ENCODE data around the gene TJP1. TPM values are rescaled to one million over a fixed set of nuclear protein-coding genes. Genes with fewer than 3 reads are reported as not detected.

Gene TJP1
- total and polyA plus RNA-seq, 9 of the 15 experiments (the other 6 are each of a cell fraction or from before 2014, with no cell fraction given) = 9.1 to 39.3 (median 28.0) TPM

DNA sequence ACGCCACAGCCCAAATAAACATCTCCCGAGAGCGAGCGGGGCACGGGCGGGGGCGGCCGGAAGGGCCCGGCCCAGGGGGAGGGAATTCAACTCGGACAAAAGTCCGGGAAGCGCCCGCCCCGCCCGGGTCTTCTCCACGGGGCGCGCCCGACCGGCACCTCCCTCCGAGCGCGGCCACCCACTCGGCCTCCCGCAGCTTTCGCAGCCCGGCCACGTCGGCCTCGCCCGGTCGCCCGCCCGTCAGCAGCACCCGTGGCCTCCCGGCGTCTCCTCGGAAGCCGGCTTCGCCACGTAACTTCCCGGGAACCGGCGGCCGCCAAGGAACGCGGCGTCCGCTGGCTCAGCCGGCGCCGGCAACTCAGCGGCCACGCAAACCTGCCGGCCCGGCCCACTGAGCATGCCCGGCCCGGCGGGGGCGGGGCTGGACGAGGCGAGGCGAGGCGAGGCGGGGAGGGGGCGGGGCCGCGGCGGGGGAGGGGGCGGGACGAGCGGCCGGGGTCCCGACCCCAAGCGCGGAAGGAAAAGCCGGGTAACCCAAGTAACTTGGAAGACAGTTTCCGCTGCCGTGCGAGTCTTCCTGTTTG is at the start of gene TJP1 (continued):
- TF ChIP-seq, protein P1, sequence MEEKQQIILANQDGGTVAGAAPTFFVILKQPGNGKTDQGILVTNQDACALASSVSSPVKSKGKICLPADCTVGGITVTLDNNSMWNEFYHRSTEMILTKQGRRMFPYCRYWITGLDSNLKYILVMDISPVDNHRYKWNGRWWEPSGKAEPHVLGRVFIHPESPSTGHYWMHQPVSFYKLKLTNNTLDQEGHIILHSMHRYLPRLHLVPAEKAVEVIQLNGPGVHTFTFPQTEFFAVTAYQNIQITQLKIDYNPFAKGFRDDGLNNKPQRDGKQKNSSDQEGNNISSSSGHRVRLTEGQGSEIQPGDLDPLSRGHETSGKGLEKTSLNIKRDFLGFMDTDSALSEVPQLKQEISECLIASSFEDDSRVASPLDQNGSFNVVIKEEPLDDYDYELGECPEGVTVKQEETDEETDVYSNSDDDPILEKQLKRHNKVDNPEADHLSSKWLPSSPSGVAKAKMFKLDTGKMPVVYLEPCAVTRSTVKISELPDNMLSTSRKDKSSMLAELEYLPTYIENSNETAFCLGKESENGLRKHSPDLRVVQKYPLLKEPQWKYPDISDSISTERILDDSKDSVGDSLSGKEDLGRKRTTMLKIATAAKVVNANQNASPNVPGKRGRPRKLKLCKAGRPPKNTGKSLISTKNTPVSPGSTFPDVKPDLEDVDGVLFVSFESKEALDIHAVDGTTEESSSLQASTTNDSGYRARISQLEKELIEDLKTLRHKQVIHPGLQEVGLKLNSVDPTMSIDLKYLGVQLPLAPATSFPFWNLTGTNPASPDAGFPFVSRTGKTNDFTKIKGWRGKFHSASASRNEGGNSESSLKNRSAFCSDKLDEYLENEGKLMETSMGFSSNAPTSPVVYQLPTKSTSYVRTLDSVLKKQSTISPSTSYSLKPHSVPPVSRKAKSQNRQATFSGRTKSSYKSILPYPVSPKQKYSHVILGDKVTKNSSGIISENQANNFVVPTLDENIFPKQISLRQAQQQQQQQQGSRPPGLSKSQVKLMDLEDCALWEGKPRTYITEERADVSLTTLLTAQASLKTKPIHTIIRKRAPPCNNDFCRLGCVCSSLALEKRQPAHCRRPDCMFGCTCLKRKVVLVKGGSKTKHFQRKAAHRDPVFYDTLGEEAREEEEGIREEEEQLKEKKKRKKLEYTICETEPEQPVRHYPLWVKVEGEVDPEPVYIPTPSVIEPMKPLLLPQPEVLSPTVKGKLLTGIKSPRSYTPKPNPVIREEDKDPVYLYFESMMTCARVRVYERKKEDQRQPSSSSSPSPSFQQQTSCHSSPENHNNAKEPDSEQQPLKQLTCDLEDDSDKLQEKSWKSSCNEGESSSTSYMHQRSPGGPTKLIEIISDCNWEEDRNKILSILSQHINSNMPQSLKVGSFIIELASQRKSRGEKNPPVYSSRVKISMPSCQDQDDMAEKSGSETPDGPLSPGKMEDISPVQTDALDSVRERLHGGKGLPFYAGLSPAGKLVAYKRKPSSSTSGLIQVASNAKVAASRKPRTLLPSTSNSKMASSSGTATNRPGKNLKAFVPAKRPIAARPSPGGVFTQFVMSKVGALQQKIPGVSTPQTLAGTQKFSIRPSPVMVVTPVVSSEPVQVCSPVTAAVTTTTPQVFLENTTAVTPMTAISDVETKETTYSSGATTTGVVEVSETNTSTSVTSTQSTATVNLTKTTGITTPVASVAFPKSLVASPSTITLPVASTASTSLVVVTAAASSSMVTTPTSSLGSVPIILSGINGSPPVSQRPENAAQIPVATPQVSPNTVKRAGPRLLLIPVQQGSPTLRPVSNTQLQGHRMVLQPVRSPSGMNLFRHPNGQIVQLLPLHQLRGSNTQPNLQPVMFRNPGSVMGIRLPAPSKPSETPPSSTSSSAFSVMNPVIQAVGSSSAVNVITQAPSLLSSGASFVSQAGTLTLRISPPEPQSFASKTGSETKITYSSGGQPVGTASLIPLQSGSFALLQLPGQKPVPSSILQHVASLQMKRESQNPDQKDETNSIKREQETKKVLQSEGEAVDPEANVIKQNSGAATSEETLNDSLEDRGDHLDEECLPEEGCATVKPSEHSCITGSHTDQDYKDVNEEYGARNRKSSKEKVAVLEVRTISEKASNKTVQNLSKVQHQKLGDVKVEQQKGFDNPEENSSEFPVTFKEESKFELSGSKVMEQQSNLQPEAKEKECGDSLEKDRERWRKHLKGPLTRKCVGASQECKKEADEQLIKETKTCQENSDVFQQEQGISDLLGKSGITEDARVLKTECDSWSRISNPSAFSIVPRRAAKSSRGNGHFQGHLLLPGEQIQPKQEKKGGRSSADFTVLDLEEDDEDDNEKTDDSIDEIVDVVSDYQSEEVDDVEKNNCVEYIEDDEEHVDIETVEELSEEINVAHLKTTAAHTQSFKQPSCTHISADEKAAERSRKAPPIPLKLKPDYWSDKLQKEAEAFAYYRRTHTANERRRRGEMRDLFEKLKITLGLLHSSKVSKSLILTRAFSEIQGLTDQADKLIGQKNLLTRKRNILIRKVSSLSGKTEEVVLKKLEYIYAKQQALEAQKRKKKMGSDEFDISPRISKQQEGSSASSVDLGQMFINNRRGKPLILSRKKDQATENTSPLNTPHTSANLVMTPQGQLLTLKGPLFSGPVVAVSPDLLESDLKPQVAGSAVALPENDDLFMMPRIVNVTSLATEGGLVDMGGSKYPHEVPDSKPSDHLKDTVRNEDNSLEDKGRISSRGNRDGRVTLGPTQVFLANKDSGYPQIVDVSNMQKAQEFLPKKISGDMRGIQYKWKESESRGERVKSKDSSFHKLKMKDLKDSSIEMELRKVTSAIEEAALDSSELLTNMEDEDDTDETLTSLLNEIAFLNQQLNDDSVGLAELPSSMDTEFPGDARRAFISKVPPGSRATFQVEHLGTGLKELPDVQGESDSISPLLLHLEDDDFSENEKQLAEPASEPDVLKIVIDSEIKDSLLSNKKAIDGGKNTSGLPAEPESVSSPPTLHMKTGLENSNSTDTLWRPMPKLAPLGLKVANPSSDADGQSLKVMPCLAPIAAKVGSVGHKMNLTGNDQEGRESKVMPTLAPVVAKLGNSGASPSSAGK (IDR thresholded peaks at IDR 0.05) = no peak
- TF ChIP-seq, protein P2, sequence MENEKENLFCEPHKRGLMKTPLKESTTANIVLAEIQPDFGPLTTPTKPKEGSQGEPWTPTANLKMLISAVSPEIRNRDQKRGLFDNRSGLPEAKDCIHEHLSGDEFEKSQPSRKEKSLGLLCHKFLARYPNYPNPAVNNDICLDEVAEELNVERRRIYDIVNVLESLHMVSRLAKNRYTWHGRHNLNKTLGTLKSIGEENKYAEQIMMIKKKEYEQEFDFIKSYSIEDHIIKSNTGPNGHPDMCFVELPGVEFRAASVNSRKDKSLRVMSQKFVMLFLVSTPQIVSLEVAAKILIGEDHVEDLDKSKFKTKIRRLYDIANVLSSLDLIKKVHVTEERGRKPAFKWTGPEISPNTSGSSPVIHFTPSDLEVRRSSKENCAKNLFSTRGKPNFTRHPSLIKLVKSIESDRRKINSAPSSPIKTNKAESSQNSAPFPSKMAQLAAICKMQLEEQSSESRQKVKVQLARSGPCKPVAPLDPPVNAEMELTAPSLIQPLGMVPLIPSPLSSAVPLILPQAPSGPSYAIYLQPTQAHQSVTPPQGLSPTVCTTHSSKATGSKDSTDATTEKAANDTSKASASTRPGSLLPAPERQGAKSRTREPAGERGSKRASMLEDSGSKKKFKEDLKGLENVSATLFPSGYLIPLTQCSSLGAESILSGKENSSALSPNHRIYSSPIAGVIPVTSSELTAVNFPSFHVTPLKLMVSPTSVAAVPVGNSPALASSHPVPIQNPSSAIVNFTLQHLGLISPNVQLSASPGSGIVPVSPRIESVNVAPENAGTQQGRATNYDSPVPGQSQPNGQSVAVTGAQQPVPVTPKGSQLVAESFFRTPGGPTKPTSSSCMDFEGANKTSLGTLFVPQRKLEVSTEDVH (IDR thresholded peaks at IDR 0.05; ENCODE audit: low read depth, partially characterized antibody) = no peak
- TF ChIP-seq ZNF561 (CRISPR knock-in tag; conservative IDR thresholded peaks at IDR 0.05) (no peak), SP1 (CRISPR knock-in tag; IDR thresholded peaks at IDR 0.05) (no peak), NR2C1 (IDR thresholded peaks at IDR 0.05) (no peak), NR2C1 (tag; IDR thresholded peaks at IDR 0.05) (no peak), ILK (tag; IDR thresholded peaks at IDR 0.05; ENCODE audit: borderline replicate concordance, low read depth) (no peak), ELF1 (tag; IDR thresholded peaks at IDR 0.05) (no peak)
- TF ChIP-seq, protein P3, sequence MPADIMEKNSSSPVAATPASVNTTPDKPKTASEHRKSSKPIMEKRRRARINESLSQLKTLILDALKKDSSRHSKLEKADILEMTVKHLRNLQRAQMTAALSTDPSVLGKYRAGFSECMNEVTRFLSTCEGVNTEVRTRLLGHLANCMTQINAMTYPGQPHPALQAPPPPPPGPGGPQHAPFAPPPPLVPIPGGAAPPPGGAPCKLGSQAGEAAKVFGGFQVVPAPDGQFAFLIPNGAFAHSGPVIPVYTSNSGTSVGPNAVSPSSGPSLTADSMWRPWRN (IDR thresholded peaks at IDR 0.05; ENCODE audit: low read depth) = no peak
- TF ChIP-seq, protein P4, sequence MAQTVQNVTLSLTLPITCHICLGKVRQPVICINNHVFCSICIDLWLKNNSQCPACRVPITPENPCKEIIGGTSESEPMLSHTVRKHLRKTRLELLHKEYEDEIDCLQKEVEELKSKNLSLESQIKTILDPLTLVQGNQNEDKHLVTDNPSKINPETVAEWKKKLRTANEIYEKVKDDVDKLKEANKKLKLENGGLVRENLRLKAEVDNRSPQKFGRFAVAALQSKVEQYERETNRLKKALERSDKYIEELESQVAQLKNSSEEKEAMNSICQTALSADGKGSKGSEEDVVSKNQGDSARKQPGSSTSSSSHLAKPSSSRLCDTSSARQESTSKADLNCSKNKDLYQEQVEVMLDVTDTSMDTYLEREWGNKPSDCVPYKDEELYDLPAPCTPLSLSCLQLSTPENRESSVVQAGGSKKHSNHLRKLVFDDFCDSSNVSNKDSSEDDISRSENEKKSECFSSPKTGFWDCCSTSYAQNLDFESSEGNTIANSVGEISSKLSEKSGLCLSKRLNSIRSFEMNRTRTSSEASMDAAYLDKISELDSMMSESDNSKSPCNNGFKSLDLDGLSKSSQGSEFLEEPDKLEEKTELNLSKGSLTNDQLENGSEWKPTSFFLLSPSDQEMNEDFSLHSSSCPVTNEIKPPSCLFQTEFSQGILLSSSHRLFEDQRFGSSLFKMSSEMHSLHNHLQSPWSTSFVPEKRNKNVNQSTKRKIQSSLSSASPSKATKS (CRISPR knock-in tag; IDR thresholded peaks at IDR 0.05) = no peak
